IPS-20b (cell line): Measurements from ENCODE around the gene DNAJA2.
A peak's percentile ranks its signal among the peaks of the same experiment; 100 is the strongest.

ENCODE experiments used
- H3K27ac ChIP-seq: one replicate; pipeline ENCODE4 v1.5.1; 2013; ENCODE audit warnings: low read length
- H3K27me3 ChIP-seq: 2 replicates; pipeline ENCODE4 v1.6.1; 2013; ENCODE audit warnings: mild to moderate bottlenecking, low read length, inconsistent platforms; ENCODE audit not compliant: insufficient read depth
- H3K36me3 ChIP-seq: 2 replicates; pipeline ENCODE4 v1.6.1; 2013; ENCODE audit warnings: low read depth, mild to moderate bottlenecking, inconsistent platforms, low read length, moderate library complexity; ENCODE audit not compliant: insufficient read depth
- H3K4me1 ChIP-seq: 2 replicates; pipeline ENCODE4 v1.6.1; 2013; ENCODE audit warnings: mild to moderate bottlenecking, control low read depth, inconsistent platforms, low read length, moderate library complexity; ENCODE audit not compliant: insufficient read depth
- H3K4me3 ChIP-seq: 2 replicates; pipeline ENCODE4 v1.5.1; 2013; ENCODE audit warnings: mild to moderate bottlenecking, low read length, inconsistent platforms
- H3K9ac ChIP-seq: 2 replicates; pipeline ENCODE4 v1.6.1; 2013; ENCODE audit warnings: low read depth, mild to moderate bottlenecking, inconsistent platforms, low read length, moderate library complexity
- H3K9me3 ChIP-seq: 2 replicates; pipeline ENCODE4 v1.6.1; 2013; ENCODE audit warnings: mild to moderate bottlenecking, low read depth, low read length, inconsistent platforms; ENCODE audit not compliant: insufficient read depth

Gene DNAJA2

DNA sequence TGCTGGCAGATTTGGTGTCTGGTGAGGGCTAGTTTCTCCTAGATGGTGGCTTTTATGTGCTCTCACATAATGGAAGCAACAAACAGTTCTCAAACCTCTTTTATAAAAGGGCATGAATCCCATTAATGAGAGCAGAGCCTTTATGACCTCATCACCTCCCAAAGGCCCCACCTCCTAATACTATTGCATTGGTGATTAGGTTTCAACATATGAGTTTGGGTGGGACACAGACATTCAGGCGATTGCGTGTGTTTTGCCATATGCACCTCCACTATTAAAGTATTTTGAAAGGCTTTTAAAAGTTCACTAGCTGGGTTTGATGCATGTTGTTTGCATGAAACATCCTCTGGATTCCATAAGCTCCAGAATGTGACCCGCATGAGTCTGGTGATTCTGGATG is 24.4 kb upstream of the DNAJA2 start:
- Histone ChIP-seq H3K36me3 (no peaks in the 10 kb centered on the region), H3K9ac (no peak overlapping the region), H3K27ac (no peak overlapping the region), H3K4me3 (no peak overlapping the region), H3K9me3 (no peaks in the 10 kb centered on the region), H3K4me1 (no peaks in the 10 kb centered on the region), H3K27me3 (no peaks in the 10 kb centered on the region)

DNA sequence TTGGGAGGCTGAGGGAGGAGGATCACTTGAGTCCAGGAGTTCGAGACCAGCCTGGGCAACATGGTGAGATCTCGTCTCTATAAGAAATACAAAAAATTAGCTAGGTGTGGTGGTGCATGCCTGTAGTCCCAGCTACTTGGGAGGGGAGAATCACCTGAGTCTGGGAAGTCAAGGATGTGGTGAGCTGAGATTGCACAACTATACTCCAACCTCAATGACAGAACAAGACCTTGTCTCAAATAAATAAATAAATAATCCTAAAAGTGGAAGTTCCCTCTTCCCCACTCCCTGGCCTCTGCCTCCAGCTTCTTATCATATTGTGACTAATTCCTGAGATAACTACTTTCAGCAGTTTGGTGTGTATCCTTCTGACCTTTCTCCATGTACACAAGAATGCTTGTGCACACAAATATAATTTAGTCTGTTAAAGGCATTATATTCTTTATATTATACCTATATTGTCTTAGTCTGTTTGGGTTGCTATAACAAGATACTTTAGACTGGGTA is 23.5 kb upstream of the DNAJA2 start:
- Histone ChIP-seq H3K4me1 (no peaks in the 10 kb centered on the region), H3K27ac (no peak overlapping the region), H3K9ac (no peak overlapping the region), H3K36me3 (no peaks in the 10 kb centered on the region), H3K4me3 (no peak overlapping the region), H3K9me3 (no peaks in the 10 kb centered on the region), H3K27me3 (no peaks in the 10 kb centered on the region)

DNA sequence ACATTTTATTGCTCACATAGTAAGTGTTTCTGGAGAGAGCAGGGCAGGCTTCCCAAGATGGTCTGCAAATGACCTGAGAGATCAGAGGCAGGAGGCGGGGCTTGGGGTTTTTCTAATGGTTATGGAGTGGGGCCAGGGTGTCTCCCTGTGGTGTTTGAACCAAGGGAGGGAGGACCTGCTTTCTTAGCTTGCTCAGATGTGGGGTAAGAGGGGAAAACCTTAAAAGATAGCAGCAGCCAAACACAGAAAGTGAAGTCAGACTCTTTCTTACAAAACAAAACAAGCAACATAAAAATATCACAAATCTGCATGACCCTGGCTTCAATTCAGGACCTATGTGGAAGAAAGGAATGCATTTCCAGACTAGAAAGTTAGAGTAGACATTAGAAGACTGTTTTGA is 22.9 kb upstream of the DNAJA2 start:
- H3K27me3 ChIP-seq: no peaks in the 10 kb centered on the region
- no peak overlapping the region for H3K27ac ChIP-seq
- no peaks in the 10 kb centered on the region for H3K36me3 ChIP-seq
- H3K9me3 ChIP-seq: no peaks in the 10 kb centered on the region
- no peak overlapping the region for H3K9ac ChIP-seq
- no peak overlapping the region for H3K4me3 ChIP-seq
- H3K4me1 ChIP-seq: no peaks in the 10 kb centered on the region

DNA sequence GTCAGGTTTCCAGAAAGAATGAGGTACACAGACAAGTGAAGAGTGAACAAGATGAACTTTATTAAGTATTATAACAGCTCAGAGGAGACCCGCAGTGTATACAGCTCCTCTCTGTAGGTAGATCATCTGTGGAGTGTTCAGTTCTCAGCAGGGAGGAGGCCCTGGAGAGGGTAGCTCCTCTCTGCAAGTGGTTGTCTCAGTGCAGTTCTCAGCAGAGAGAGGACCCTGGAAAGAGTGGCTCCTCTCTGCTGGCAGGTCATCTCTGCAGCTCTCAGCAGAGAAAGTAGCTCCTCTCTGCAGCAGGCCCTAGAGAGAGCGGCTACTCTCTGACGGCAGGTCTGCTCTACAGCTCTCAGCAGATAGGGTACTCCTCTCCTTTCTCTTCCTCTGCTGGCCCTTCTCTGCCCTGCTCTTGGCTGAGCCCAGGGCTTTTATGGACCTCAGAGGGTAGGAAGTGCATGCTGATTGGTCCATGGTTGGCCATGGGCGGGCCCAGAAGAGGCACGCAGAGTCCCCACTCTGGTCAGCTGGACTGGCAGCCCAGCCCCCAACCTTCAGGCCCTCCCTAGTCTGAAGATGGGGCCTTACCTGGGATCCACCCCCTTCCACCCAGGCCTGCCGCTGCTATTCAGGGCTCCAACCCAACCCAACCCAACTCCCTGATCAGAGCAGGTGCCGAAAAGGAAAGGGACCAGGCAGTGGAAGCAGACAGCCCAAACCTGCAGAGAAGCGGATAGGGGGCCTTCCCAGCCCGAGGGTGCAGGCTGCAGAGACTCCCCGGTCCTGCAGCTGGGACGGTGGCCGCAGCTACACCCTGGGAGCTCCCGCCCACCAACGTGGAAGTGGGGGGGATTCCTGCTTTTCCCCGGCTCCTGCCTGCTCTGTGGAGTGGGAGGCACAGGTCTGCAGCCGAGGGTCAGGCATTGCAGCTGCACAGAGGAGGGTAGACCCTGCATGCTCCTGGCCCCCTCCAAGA is 18.5 kb upstream of the DNAJA2 start:
- Histone ChIP-seq H3K9me3 (no peaks in the 10 kb centered on the region), H3K4me1 (no peaks in the 10 kb centered on the region), H3K27ac (no peak overlapping the region), H3K27me3 (no peaks in the 10 kb centered on the region), H3K9ac (no peak overlapping the region), H3K36me3 (no peaks in the 10 kb centered on the region), H3K4me3 (no peak overlapping the region)

DNA sequence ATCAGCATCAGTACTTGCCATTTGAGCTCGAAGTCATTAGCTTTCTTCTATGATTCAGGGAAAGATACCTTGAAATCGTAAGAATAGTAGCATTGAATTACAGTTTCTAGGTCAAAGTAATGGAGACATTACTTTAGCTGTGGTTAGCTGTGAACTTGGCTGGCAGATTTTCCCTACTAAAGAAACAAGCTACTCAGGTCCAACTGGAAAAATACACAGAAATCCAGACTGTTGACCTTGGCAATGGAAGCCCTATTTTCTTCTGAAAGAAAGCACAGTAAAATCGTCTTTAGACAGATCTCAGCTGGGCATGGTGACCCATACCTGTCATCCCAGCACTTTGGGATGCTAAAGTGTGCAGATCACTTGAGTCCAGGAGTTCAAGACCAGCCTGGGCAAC is 13.4 kb upstream of the DNAJA2 start:
- no peak overlapping the region for H3K27ac ChIP-seq
- H3K4me3 ChIP-seq: no peak overlapping the region
- no peak overlapping the region for H3K9ac ChIP-seq
- no peaks in the 10 kb centered on the region for H3K9me3 ChIP-seq
- no peaks in the 10 kb centered on the region for H3K36me3 ChIP-seq
- no peaks in the 10 kb centered on the region for H3K4me1 ChIP-seq
- no peaks in the 10 kb centered on the region for H3K27me3 ChIP-seq

DNA sequence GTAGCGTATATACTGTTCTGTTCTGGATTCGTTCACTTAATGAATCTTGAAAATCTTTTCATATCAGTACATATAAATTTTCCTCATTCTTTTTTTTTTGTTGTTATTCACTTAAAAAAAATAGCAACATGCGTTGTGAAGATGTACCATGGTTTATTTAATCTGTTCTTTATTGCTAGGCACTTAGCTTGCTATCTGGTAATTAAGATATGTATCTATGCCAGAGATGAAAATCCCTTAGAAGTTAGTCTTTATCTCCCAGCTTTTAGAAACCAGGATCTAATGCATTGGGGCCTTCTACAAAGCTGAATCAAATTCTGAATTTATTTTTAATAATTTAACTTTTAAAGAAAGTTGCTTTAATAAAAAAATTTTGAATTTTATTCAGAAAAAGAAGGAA is 13.0 kb upstream of the DNAJA2 start:
- H3K27me3 ChIP-seq: no peaks in the 10 kb centered on the region
- H3K36me3 ChIP-seq: no peaks in the 10 kb centered on the region
- H3K9me3 ChIP-seq: no peaks in the 10 kb centered on the region
- no peak overlapping the region for H3K4me3 ChIP-seq
- H3K4me1 ChIP-seq: no peaks in the 10 kb centered on the region
- H3K27ac ChIP-seq: no peak overlapping the region
- no peak overlapping the region for H3K9ac ChIP-seq

DNA sequence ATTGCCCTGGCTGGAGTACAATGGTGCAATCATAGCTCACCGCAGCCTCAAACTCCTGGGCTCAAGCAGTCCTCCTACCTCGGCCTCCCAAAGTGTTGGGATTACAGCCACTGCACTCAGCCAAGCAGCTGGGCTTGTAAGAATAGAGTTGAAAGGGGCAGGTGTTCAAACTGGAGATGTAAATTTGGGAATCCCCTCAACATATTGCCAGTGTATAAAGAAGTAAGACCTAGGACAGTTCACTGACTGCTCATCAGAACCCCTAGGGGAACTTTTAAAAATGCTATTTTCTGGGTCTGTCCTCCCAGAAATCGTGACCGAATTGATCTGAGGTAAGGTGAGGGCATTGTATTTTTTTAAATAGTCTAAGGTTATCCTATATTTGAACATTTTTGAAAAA is 8.9 kb upstream of the DNAJA2 start:
- H3K4me1 ChIP-seq: no peaks in the 10 kb centered on the region
- no peak overlapping the region for H3K27ac ChIP-seq
- no peaks in the 10 kb centered on the region for H3K27me3 ChIP-seq
- H3K9me3 ChIP-seq: no peaks in the 10 kb centered on the region
- no peak overlapping the region for H3K4me3 ChIP-seq
- no peaks in the 10 kb centered on the region for H3K36me3 ChIP-seq
- H3K9ac ChIP-seq: no peak overlapping the region

DNA sequence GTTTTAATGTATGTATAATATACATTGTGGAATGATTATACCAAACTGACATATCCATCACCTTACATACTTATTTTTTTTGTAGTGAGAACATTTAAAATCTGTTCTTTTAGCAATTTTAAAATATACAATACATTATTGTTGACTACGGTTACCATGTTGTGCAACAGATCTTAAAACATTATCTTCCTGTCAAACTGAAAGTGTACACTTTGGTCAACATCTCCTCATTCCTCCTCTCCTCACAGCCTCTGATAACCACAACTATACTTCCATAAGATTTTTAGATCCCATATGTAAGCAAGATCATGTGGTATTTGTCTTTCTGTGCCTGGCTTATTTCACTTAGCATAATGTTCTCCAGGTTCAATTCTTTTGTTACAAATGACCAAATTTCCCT is 7.5 kb upstream of the DNAJA2 start:
- H3K27me3 ChIP-seq: no peaks in the 10 kb centered on the region
- H3K9ac ChIP-seq: no peak overlapping the region
- H3K9me3 ChIP-seq: no peaks in the 10 kb centered on the region
- no peak overlapping the region for H3K4me3 ChIP-seq
- peaks cover 9% of the 10 kb centered on the region; the same call in 1 of the 2 replicates for H3K4me1 ChIP-seq
- no peaks in the 10 kb centered on the region for H3K36me3 ChIP-seq
- no peak overlapping the region for H3K27ac ChIP-seq

DNA sequence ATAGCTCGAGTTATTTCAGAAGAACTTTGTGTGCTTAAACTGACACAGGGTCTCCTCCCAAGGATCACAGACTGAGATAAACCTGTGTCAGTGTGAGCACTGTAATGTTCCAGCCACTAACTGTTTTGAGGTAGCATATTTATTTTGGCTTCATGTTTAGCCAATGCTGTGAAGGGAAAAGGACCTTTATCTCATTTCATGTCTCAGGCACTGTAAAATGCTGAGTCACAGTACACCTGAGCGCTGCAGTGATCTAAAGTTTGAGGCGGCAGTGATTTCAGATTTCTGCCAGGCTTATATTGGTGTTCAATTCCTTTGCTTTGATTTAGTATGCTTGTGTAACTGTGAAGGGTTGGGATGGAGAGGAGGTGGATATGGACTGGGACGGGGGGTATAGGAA is 3.1 kb upstream of the DNAJA2 start:
- Histone ChIP-seq H3K36me3 (peaks cover 5% of the 10 kb centered on the region; the same call in 1 of the 2 replicates), H3K4me1 (peaks cover 21% of the 10 kb centered on the region; the same call in 1 of the 2 replicates), H3K9ac (peak overlapping the region; percentile 43; the same call in 1 of the 2 replicates), H3K27me3 (no peaks in the 10 kb centered on the region), H3K4me3 (no peak overlapping the region), H3K27ac (no peak overlapping the region), H3K9me3 (no peaks in the 10 kb centered on the region)

DNA sequence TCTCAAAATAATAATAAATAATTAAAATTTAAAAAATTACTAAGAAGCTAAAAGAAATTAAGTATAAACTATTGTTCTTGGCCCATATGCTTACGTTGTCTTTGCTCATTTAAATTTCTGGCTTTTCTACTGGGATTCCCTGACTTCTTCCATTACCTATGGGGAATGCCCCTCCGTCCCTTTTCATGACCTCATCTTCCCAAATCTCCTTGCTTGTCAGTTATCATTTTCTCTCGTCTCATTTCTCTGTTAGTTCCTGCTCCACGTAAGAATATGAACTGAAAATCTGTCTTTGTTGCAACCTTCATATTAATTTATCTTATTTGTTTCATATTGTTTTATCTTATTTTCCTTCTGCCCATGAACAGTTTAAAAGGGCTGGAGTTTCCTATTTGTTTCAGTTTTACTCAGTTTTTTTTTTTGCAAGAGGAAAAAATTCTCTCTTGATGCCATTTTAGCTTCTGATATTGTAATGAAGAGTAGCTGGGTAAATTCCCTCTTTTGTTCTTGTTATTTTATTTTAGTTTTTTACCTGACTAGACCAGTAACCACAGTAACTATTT is 2.5 kb upstream of the DNAJA2 start:
- no peak overlapping the region for H3K27ac ChIP-seq
- no peaks in the 10 kb centered on the region for H3K27me3 ChIP-seq

DNA sequence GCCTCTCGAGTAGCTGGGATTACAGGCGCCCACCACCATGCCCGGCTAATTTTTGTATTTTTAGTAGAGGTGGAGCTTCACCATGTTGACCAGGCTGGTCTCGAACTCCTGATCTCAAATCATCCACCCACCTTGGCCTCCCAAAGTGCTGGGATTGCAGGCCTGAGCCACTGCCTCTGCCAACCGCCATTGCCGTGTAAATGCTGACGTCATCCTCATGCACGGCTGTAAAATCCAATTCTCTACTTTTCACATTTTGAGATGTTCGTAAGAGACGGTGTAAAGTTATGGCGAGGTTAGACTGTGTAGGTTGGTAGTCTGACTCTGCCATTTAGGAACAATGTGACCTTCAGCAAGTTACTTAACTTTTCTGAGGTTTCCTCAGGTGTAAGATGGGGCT is 1.7 kb upstream of the DNAJA2 start:
- Histone ChIP-seq H3K27me3 (no peaks in the 10 kb centered on the region), H3K27ac (no peak overlapping the region), H3K4me3 (no peak overlapping the region), H3K4me1 (peaks cover 21% of the 10 kb centered on the region; the same call in 1 of the 2 replicates), H3K9ac (no peak overlapping the region), H3K9me3 (no peaks in the 10 kb centered on the region), H3K36me3 (peaks cover 15% of the 10 kb centered on the region)

More for the DNA sequence above, 2.5 kb upstream of the DNAJA2 start:
- Histone ChIP-seq H3K9ac (peak overlapping the region; percentile 43; the same call in 1 of the 2 replicates), H3K4me1 (peaks cover 21% of the 10 kb centered on the region; the same call in 1 of the 2 replicates), H3K9me3 (no peaks in the 10 kb centered on the region), H3K36me3 (peaks cover 9% of the 10 kb centered on the region), H3K4me3 (no peak overlapping the region)

DNA sequence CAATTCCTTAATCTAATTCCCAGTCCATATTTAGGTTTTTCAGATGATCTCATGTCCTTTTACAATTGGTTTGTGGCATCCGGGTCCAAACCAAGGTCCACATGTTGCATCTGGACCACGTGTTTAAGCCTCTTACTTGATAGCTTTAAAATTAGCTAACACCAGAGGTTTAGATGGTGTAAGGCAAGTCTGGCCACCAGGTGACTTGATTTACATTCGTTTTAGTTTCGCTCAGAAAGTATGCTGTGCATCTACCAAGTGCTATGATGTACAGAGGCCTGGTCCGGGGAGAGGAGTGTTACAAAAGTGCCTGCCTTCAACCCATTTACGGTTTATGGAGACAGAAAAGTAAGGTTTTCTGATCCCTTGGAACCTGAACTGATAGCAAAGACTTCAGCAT is 878 bp upstream of the DNAJA2 start:
- peaks cover 23% of the 10 kb centered on the region for H3K36me3 ChIP-seq
- no peaks in the 10 kb centered on the region for H3K27me3 ChIP-seq
- peak overlapping the region; percentile 85 for H3K4me3 ChIP-seq
- H3K4me1 ChIP-seq: peaks cover 21% of the 10 kb centered on the region; the same call in 1 of the 2 replicates
- H3K9ac ChIP-seq: peak overlapping the region; percentile 83; the same call in 1 of the 2 replicates
- H3K9me3 ChIP-seq: no peaks in the 10 kb centered on the region
- peak overlapping the region; percentile 57 for H3K27ac ChIP-seq
